K562 (cell line): ENCODE results near the gene GJE1. TPM values are rescaled to one million over a fixed set of nuclear protein-coding genes. Genes with fewer than 3 reads are reported as not detected.

Experiments
- CBX3 ChIP-seq, 2 experiments: IDR thresholded peaks; 1 replicate in 1 of 2; 2 replicates in 1 of 2; pipeline ENCODE4 v1.6.1; 2012; ENCODE audit warnings: inconsistent platforms in 2 of 2, low read length in 2 of 2, borderline replicate concordance in 1 of 2, control low read depth in 1 of 2
- CHD4 ChIP-seq: fragments of 200-600 bp; sonication (generic); IDR thresholded peaks from 3 replicates; pipeline ENCODE4 v1.6.1; 2012; ENCODE audit warnings: low read depth, mild to moderate bottlenecking, mixed read lengths, low read length, inconsistent platforms; ENCODE audit not compliant: insufficient read depth, insufficient replicate concordance, poor library complexity, severe bottlenecking
- CREB3 ChIP-seq: fragments of 450-650 bp; conservative IDR thresholded peaks from 2 replicates; pipeline ENCODE4 v1.6.1; 2016; ENCODE audit warnings: missing genetic modification characterization, low read depth, mild to moderate bottlenecking, missing compliant biosample characterization, moderate library complexity
- ERF ChIP-seq: fragments of 450-650 bp; formaldehyde crosslinking; IDR thresholded peaks from 2 replicates; pipeline ENCODE4 v1.4.0; 2020; ENCODE audit warnings: mild to moderate bottlenecking, mixed read lengths
- IRF9 ChIP-seq: fragments of 450-650 bp; IDR thresholded peaks from 2 replicates; pipeline ENCODE4 v1.6.1; 2016; ENCODE audit warnings: missing biosample characterization, missing genetic modification characterization
- JUN ChIP-seq, 2 experiments: sonication (generic) in 1 of 2; formaldehyde crosslinking in 1 of 2; IDR thresholded peaks; 2 replicates each; pipeline versions ENCODE4 v1.6.1 to v1.8.0; 2012 to 2022; ENCODE audit warnings: borderline replicate concordance in 2 of 2, mild to moderate bottlenecking in 2 of 2, improper control_type of control experiment in 1 of 2, low read depth in 1 of 2, low read length in 1 of 2, missing genetic modification reagents in 1 of 2
- KDM5B ChIP-seq: fragments of 200-600 bp; sonication (generic); IDR thresholded peaks from 2 replicates; pipeline ENCODE4 v1.6.1; 2012; ENCODE audit warnings: low read depth, mild to moderate bottlenecking, moderate library complexity, low read length, control low read depth, inconsistent platforms; ENCODE audit not compliant: insufficient replicate concordance
- LCOR ChIP-seq: sonication (generic); formaldehyde crosslinking; IDR thresholded peaks from 2 replicates; pipeline ENCODE4 v1.8.0; 2022; ENCODE audit warnings: mild to moderate bottlenecking, missing genetic modification reagents
- MBD2 ChIP-seq: sonication (generic); IDR thresholded peaks from 2 replicates; pipeline ENCODE4 v1.6.1; 2016; ENCODE audit warnings: low read depth, borderline replicate concordance
- MYNN ChIP-seq, 2 experiments: sonication (generic); formaldehyde crosslinking in 1 of 2; IDR thresholded peaks; 2 replicates each; pipeline versions ENCODE4 v1.5.0 to v1.6.1; 2016 to 2020; ENCODE audit warnings: antibody characterized with exemption in 1 of 2, missing genetic modification reagents in 1 of 2
- POLR3G ChIP-seq: IDR thresholded peaks from 2 replicates; pipeline ENCODE4 v1.6.1; 2011; ENCODE audit not compliant: insufficient read length, insufficient replicate concordance; ENCODE audit errors: extremely low read depth
- RNF219 ChIP-seq: fragments of 250-450 bp; sonication (Bioruptor Pico); IDR thresholded peaks from 2 replicates; pipeline ENCODE4 v1.5.0; 2022; ENCODE audit warnings: mild to moderate bottlenecking
- SMAD4 ChIP-seq: fragments of 250-450 bp; sonication (Bioruptor Pico); conservative IDR thresholded peaks from 2 replicates; pipeline ENCODE4 v1.8.0; 2021; ENCODE audit warnings: inconsistent platforms, mild to moderate bottlenecking, moderate library complexity
- TBP ChIP-seq: optimal IDR thresholded peaks from 2 replicates; pipeline ENCODE3; 2011; ENCODE audit warnings: low read depth, low read length, improper control_type of control experiment
- THAP12 ChIP-seq: fragments of 250-450 bp; sonication (Bioruptor Pico); IDR thresholded peaks from 2 replicates; pipeline ENCODE4 v1.9.0; 2021; ENCODE audit warnings: mild to moderate bottlenecking, inconsistent platforms
- ZEB2 ChIP-seq: fragments of 450-650 bp; IDR thresholded peaks from 2 replicates; pipeline ENCODE4 v1.6.1; 2016
- ZNF280B ChIP-seq: fragments of 250-450 bp; sonication (Bioruptor Pico); IDR thresholded peaks from 2 replicates; pipeline ENCODE4 v1.5.1; 2021; ENCODE audit warnings: mild to moderate bottlenecking
- polyA plus RNA-seq, 8 experiments: library from polyadenylated mRNA; depleted of rRNA in 4 of 8; stranded (reverse) in 5 of 8; unstranded in 3 of 8; fragments of >200 nt; fragmentation: Nextera tagmentation in 2 of 8; fragmentation: Illumina TruSeq in 1 of 8; extraction: Ambion mirVana in 2 of 8; extraction: Trizol in 1 of 8; gene quantifications; 2 replicates each; pipeline versions ENCODE4 v1.2.1 to v1.2.3, GENCODE V29; 2011 to 2014; ENCODE audit warnings: inconsistent platforms in 1 of 8, missing spikeins in 1 of 8
- total RNA-seq, 7 experiments: library from RNA; depleted of rRNA in 6 of 7; stranded (reverse); fragments of >200 nt in 6 of 7; fragmentation: Illumina TruSeq in 2 of 7; extraction: Trizol in 2 of 7; gene quantifications; 2 replicates each; pipeline versions ENCODE4 v1.2.1 to v1.2.3, GENCODE V29; 2011 to 2021; ENCODE audit warnings: low replicate concordance in 1 of 7

The GJE1 gene
- total and polyA plus RNA-seq, 9 of the 15 experiments (the other 6 are each of a cell fraction or from before 2014, with no cell fraction given): not detected

GRCh38 chr6:142146828-142147662, 14.3 kb downstream of the GJE1 start, which contains the start of the genes NMBR and VTA1 (continued):
- TF ChIP-seq RNF219 (CRISPR knock-in tag) (no peak), MYNN (IDR thresholded peaks at IDR 0.05) (peak; percentile 83; the same call in 1 of the 2 replicates), MYNN (CRISPR knock-in tag; IDR thresholded peaks at IDR 0.05) (no peak), IRF9 (tag) (no peak), CBX3 (IDR thresholded peaks at IDR 0.05; ENCODE audit: borderline replicate concordance in 1 of 2, low read length in 2 of 2) (peak in 1 of 2 experiments; percentile 95; a peak in 2 of 3 replicates), SMAD4 (CRISPR knock-in tag) (no peak), THAP12 (no peak), LCOR (CRISPR knock-in tag) (peak; percentile 99), CREB3 (tag) (no peak), JUN (IDR thresholded peaks at IDR 0.05; ENCODE audit: borderline replicate concordance, low read depth, low read length) (peak; percentile 79; the same call in 1 of the 2 replicates), JUN (CRISPR knock-in tag; IDR thresholded peaks at IDR 0.05; ENCODE audit: borderline replicate concordance) (no peak), ZEB2 (0 out of 2 replicates have a peak, but pooled peaks have one; percentile 30), MBD2 (peak; percentile 48; the same call in 1 of the 2 replicates), ERF (CRISPR knock-in tag) (0 out of 2 replicates have a peak, but pooled peaks have one; percentile 75), CHD4 (no peak), TBP (peak; percentile 69), KDM5B (peak; percentile 85), ZNF280B (CRISPR knock-in tag) (no peak), POLR3G (no peak)
